NCI-H187 (cell line): ENCODE results near the gene NOP16.
A peak's percentile ranks its signal among the peaks of the same experiment; 100 is the strongest.

ENCODE experiments used
- DNase-seq, 2 experiments: peaks; one replicate each; lab custom pipeline; 2025; lab: John Stamatoyannopoulos, UW

NOP16 gene

GRCh38 chr5:176388444-176389134 lies at the start of gene NOP16, which contains the start of gene HIGD2A:
TSS of gene NOP16 (minus strand) at chr5:176388598. CDS start at chr5:176388539, 59 bp downstream.
TSS of gene HIGD2A (plus strand) at chr5:176388751. CDS start at chr5:176388820, 69 bp downstream.
- peak; percentile 95 to 97 for DNase-seq

GRCh38 chr5:176436656-176437055 lies 48.3 kb upstream of the NOP16 start:
- no peak for DNase-seq

GRCh38 chr5:176432707-176433106 lies 44.3 kb upstream of the NOP16 start:
- DNase-seq, result no peak

- DNase-seq, result no peak
These were observed 41.6 kb upstream of the NOP16 start for GRCh38 chr5:176429972-176430371.

- DNase-seq, result no peak
These were observed 39.6 kb upstream of the NOP16 start for GRCh38 chr5:176427971-176428370.

- DNase-seq, result no peak
These were observed 38.5 kb upstream of the NOP16 start for GRCh38 chr5:176426876-176427275.

GRCh38 chr5:176425791-176426190 lies 37.4 kb upstream of the NOP16 start:
- DNase-seq, result no peak

GRCh38 chr5:176425138-176425537 lies 36.7 kb upstream of the NOP16 start:
- no peak for DNase-seq

GRCh38 chr5:176424181-176424580 lies 35.8 kb upstream of the NOP16 start:
- DNase-seq, result no peak

GRCh38 chr5:176420972-176421544 lies 32.7 kb upstream of the NOP16 start:
- DNase-seq, result no peak

GRCh38 chr5:176420086-176420485 lies 31.7 kb upstream of the NOP16 start:
- DNase-seq, result no peak

GRCh38 chr5:176418251-176418650 lies 29.9 kb upstream of the NOP16 start:
- no peak for DNase-seq

GRCh38 chr5:176416965-176417364 lies 28.6 kb upstream of the NOP16 start:
- no peak for DNase-seq

- DNase-seq, result peak; percentile 58 to 63
These were observed 27.8 kb upstream of the NOP16 start, which contains the start of gene CLTB for GRCh38 chr5:176415952-176416924. TSS of gene CLTB (minus strand) at chr5:176416539. CDS start at chr5:176416363, 176 bp downstream.

- DNase-seq, result no peak
These were observed 27.0 kb upstream of the NOP16 start for GRCh38 chr5:176415240-176415951.

GRCh38 chr5:176414704-176415103 lies 26.3 kb upstream of the NOP16 start:
- DNase-seq, result no peak

GRCh38 chr5:176413709-176414191 lies 25.4 kb upstream of the NOP16 start:
- no peak for DNase-seq

- DNase-seq, result no peak
These were observed 24.8 kb upstream of the NOP16 start for GRCh38 chr5:176413255-176413565.

GRCh38 chr5:176412517-176413254 lies 24.3 kb upstream of the NOP16 start:
- DNase-seq, result no peak

- no peak for DNase-seq
These were observed 22.2 kb upstream of the NOP16 start for GRCh38 chr5:176410486-176411180.
